ENCODE data around the gene C16orf86.

The C16orf86 gene

GRCh38 chr16:67694611-67695010 is 28.0 kb downstream of the C16orf86 start:
- DNase-seq (ENCODE audit: low read depth in 2 of 2) = no peak

DNA sequence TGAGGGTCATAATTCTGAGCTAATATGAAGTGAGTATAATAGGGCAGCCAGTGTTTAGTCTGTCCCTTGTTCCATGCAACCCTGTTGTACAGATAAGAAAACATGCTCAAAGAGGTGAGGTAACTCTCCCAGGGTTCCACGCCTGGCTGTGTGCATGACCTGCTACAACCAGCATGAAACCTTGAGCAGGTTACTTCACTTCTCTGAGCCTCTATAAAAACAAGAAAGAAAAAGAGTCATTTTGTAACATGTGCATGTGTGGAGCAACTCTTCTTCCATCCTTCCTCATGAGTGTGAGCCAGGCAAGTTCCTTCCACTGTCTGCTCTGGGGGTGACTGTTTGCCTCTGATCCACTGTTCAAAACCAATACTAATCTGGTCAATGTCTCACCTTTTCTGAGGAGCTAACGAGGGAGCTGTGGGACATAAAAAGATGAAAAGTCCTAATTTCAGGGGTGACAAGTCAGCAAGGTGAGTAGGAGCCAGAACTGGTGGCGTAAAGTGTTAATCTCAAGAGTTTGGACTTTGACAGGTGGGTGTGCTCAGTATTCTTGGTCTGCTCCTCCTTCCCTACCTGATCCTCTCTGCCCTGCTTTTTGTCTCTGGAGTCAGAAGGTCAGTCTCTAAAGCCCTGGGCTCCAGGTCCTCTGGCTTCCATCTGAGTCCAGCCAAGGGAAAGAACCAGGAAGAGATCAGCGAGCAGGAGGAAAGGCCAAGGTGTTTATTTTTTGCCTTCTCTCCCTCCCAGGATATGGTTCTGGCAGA is 31.0 kb downstream of the C16orf86 start:
- no peak for DNase-seq (ENCODE audit: low read depth in 2 of 2)

DNA sequence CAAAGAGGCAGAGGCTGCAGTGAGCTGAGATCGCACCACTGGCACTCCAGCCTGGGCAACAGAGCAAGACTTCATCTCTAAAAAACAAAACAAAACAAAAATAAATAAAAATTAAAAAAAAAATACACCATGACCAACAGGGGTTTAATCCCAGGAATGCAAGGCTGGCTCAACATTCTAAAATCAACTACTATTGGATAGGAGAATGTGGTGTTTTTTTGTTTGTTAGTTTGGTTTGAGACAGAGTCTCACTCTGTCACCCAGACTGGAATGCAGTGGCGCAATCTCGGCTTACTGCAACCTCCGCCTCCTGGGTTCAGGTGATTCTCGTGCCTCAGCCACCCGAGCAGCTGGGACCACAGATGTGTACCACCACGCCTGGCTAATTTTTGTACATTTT is 32.7 kb downstream of the C16orf86 start:
- no peak for DNase-seq (ENCODE audit: low read depth in 2 of 2)

GRCh38 chr16:67701420-67701819 is 34.8 kb downstream of the C16orf86 start:
- DNase-seq (ENCODE audit: low read depth in 2 of 2) = no peak

DNA sequence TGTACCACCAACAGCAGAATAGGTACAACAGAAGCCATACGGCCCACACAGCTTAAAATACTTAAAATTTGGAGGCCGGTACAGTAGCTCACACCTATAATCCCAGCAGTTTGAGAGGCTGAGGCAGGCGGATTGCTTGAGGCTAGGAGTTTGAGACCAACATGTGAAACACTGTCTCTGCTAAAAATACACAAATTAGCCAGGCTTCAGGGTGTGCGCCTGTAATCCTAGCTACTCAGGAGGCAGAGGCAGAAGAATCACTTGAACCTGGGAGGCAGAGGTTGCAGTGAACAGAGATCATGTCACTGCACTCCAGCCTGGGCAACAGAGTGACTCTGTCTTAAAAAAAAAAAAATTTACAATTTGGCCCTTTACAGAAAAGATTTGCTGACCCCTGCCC is 35.5 kb downstream of the C16orf86 start:
- no peak for DNase-seq (ENCODE audit: low read depth in 2 of 2)

DNA sequence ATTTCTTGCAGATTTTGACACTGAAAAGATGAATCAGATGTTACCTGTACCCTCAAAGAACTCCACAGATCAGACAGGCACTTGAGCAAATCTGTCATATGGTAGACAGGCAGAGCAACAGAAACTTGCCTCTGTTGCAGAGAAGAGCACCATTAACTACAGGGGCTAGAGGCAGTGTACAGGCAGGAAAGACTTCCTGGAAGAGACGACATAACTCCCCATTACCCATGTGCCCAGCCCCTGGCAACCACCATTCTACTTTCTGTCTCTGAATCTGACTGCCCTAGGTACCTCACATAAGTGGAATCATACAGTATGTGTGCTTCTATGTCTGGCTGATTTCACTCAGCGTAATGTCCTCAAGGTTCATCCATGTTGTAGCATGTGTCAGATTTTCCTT is 37.0 kb downstream of the C16orf86 start:
- no peak for DNase-seq (ENCODE audit: low read depth in 2 of 2)

- DNase-seq (ENCODE audit: low read depth in 2 of 2) = no peak
Observed at GRCh38 chr16:67704110-67704509, 37.5 kb downstream of the C16orf86 start.

DNA sequence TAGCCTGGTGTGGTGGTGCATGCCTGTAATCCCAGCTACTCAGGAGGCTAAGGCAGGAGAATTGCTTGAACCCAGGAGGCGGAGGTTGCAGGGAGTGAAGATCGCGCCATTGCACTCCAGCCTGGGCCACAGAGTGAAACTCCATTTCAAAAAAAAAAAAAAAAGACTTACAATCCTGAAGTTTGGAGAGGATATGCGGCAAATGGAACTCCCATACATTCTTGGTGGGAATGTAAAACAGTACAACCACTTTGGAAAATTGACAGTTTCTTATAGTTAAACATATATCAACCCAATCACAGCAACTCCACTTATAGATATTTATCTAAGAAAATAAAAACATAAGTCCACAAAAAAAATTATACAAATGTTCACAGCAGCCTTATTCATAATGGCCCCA is 40.6 kb downstream of the C16orf86 start:
- DNase-seq (ENCODE audit: low read depth in 2 of 2) = no peak

- no peak for DNase-seq (ENCODE audit: low read depth in 2 of 2)
Observed at GRCh38 chr16:67707790-67708189, 41.2 kb downstream of the C16orf86 start.

DNA sequence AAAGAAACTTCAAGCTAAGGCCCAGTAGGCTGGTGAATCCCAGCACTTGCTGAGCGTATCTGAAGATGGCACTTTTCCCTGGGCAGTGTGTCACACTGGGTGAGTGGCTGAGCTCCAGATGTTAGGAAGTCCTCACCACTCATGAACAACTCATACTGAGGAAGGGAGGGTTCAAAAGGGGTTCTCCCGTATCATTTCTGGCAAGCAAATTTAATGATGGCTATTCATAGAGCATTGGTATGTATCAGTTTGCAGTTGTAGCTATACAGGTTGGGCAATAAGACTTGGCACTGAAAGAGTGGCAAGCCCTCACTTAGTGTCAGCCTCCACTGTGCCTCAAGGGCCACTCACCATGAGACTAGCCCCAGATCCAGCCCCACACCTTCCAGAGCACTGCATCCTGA is 41.8 kb downstream of the C16orf86 start:
- DNase-seq (ENCODE audit: low read depth in 2 of 2) = no peak

GRCh38 chr16:67709050-67709449 is 42.4 kb downstream of the C16orf86 start:
- no peak for DNase-seq (ENCODE audit: low read depth in 2 of 2)

- no peak for DNase-seq (ENCODE audit: low read depth in 2 of 2)
Observed at GRCh38 chr16:67710607-67711006, 44.0 kb downstream of the C16orf86 start.

DNA sequence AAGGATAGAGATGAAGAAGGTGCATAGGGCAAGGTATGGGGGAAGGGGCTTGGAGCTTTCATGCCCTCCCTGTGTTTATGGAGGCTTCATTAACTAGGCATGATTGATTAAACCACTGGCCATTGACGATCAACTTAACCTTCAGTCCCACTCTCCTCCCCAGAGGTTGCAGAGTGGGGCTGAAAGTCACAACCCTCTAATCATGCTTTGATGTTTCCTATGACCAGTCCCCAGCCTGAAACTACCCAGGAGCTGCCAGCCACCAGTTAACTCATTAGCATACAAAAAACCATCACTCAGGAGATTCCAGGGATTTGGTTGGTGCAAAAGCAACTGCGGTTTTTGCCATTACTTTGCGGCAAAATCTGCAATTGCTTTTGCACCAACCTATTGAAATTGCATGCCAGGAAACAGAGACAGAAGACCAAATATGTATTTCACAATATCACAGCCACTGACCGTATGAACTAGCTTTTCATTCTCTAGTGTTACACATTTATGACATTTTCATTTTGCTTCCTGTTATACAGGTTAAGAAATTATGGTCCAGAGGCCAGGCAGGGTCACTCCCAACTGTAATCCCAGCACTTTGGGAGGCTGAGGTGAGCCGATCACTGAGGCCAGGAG is 47.1 kb downstream of the C16orf86 start:
- no peak for DNase-seq (ENCODE audit: low read depth in 2 of 2)

GRCh38 chr16:67714522-67714921 is 47.9 kb downstream of the C16orf86 start:
- no peak for DNase-seq (ENCODE audit: low read depth in 2 of 2)

DNA sequence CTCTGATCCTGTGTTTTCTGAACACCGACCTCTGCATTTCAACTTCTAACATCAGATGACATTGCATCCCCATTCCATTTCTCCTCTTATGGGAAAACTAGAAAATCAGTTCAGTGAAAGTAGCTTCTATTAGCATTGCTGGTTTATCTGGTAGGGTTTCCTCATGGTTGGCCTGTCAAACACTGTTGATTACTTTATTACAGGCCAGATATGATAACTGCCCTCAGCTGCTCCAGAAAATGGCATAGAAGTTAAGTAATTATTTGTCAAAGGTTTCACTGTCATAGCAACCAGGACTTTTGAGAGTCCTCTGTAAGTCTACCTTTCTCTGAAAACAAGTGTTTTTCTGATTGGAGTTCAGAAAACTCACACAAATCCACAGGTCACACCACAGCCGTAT is 49.5 kb downstream of the C16orf86 start:
- no peak for DNase-seq (ENCODE audit: low read depth in 2 of 2)

All from stimulated activated CD8-positive, alpha-beta memory T cell treated with anti-CD3 and anti-CD28 coated beads, Interleukin-7, amount 100 ng/mL, for 1 hour (primary cell).